ENCODE measurements around the gene NDUFV2.

GRCh38 chr18:9140381-9140780, 37.9 kb downstream of the NDUFV2 start:
- TF ChIP-seq POLR2AphosphoS5 (IDR thresholded peaks at IDR 0.05; ENCODE audit: insufficient read depth, low read depth, low read length) (no peak), CTCF (IDR thresholded peaks at IDR 0.05; ENCODE audit: extremely low read depth in 1 of 2, insufficient read depth in 1 of 2, low read depth in 1 of 2, low read length in 2 of 2) (no peak), GATA2 (IDR thresholded peaks at IDR 0.05; ENCODE audit: insufficient read depth, insufficient read length, low read depth, low read length) (no peak), JUN (IDR thresholded peaks at IDR 0.05; ENCODE audit: borderline replicate concordance, insufficient read depth, insufficient read length, low read depth) (no peak), MAX (IDR thresholded peaks at IDR 0.05; ENCODE audit: insufficient read depth, insufficient read length) (no peak), EZH2 (IDR thresholded peaks at IDR 0.05; ENCODE audit: borderline replicate concordance, low read depth, low read length, severe bottlenecking) (no peak), POLR2A (IDR thresholded peaks at IDR 0.05; ENCODE audit: low read depth, low read length) (no peak)

Measured in endothelial cell of umbilical vein (primary cell).